ENCODE results near the gene SPN. TPM values are rescaled to one million over a fixed set of nuclear protein-coding genes. Genes with fewer than 3 reads are reported as not detected.

Gene SPN
- total and polyA plus RNA-seq, 7 donors = 0.13 to 1.5 (median 0.54) TPM

GRCh38 chr16:29675811-29676643, 13.0 kb downstream of the SPN start:
- no peaks in the 10 kb centered on the region for H3K36me3 ChIP-seq (ENCODE audit: insufficient read depth in 1 of 2, low read depth in 1 of 2)
- no peaks in the 10 kb centered on the region for H3K27me3 ChIP-seq (ENCODE audit: insufficient read depth in 3 of 3, low read length in 2 of 3)
- TF ChIP-seq CTCF (IDR thresholded peaks at IDR 0.05) = no peak
- intact Hi-C loops (cut with DNase I) = no loop called here
- DNase-seq = no peak
- no peak overlapping the region for H3K4me3 ChIP-seq
- H3K9me3 ChIP-seq = no peaks in the 10 kb centered on the region
- no peak overlapping the region for H3K27ac ChIP-seq
- H3K4me1 ChIP-seq = no peaks in the 10 kb centered on the region
- ATAC-seq = peak in 2 of 4 donors; percentile 32 to 65
- WGBS, 3 donors = 57 to 66% (median 57%) methylated on average over 3 of the region's 3 CpGs

- DNase-seq (no peak), ATAC-seq (no peak)
- Histone ChIP-seq H3K4me3 (no peak overlapping the region), H3K27me3 (ENCODE audit: insufficient read depth in 3 of 3, low read length in 2 of 3) (no peaks in the 10 kb centered on the region), H3K4me1 (no peaks in the 10 kb centered on the region), H3K27ac (no peak overlapping the region), H3K36me3 (ENCODE audit: insufficient read depth in 1 of 2, low read depth in 1 of 2) (no peaks in the 10 kb centered on the region), H3K9me3 (no peaks in the 10 kb centered on the region)
- TF ChIP-seq CTCF (IDR thresholded peaks at IDR 0.05) = no peak
- WGBS, 3 donors = 91 to 96% (median 94%) methylated on average over 23 of the region's 23 CpGs
- intact Hi-C loops (cut with DNase I) = no loop called here
Observed at GRCh38 chr16:29676989-29677785, 14.1 kb downstream of the SPN start.

- Histone ChIP-seq H3K36me3 (ENCODE audit: insufficient read depth in 1 of 2, low read depth in 1 of 2) (no peaks in the 10 kb centered on the region), H3K27ac (no peak within 1 kb of the TSS), H3K27me3 (ENCODE audit: insufficient read depth in 3 of 3, low read length in 2 of 3) (no peaks in the 10 kb centered on the region), H3K4me1 (no peaks in the 10 kb centered on the region), H3K4me3 (peak within 1 kb of the TSS; percentile 32), H3K9me3 (no peaks in the 10 kb centered on the region)
- intact Hi-C loops (cut with DNase I) = no loop called here
- no peak for TF ChIP-seq CTCF (IDR thresholded peaks at IDR 0.05)
- peak; percentile 30 to 57 (median 54) for ATAC-seq
- 56 to 84% (median 60%) methylated on average over 3 to 5 of the region's 5 CpGs for WGBS, 3 donors
- DNase-seq = no peak
Observed at GRCh38 chr16:29678691-29679267, 15.7 kb downstream of the SPN start, which contains the start of gene QPRT. QPRT (plus strand) TSS chr16:29679180; CDS start chr16:29679198, 18 bp downstream.

- peak overlapping the region; percentile 32 for H3K4me3 ChIP-seq
Observed at GRCh38 chr16:29680180-29680598, 17.1 kb downstream of the SPN start.

More at GRCh38 chr16:29680180-29680598, 17.1 kb downstream of the SPN start:
- ATAC-seq (no peak), DNase-seq (no peak)
- Histone ChIP-seq H3K4me1 (no peaks in the 10 kb centered on the region), H3K27me3 (ENCODE audit: insufficient read depth in 3 of 3, low read length in 2 of 3) (no peaks in the 10 kb centered on the region), H3K27ac (no peak overlapping the region), H3K36me3 (ENCODE audit: insufficient read depth in 1 of 2, low read depth in 1 of 2) (no peaks in the 10 kb centered on the region), H3K9me3 (no peaks in the 10 kb centered on the region)
- no peak for TF ChIP-seq CTCF (IDR thresholded peaks at IDR 0.05)
- intact Hi-C loops (cut with DNase I) = no loop called here
- WGBS, 3 donors = 70 to 76% (median 74%) methylated on average over 10 of the region's 10 CpGs

Data from psoas muscle (tissue), 8 donors.